Adrenal gland (tissue), 12 donors: Measurements from ENCODE around the gene BTBD9. TPM values are rescaled to one million over a fixed set of nuclear protein-coding genes. Genes with fewer than 3 reads are reported as not detected.

Experiments used
- DNase-seq, 7 donors: peaks; one replicate each; pipeline ENCODE4 v3.0.0-alpha.2; 2019 to 2020
- H3K27ac ChIP-seq, 5 donors: fragments of 200-600 bp; sonication (generic) in 4 of 5; 1 replicate in 3 of 5; 2 replicates in 2 of 5; pipeline versions ENCODE4 v1.5.1 to v1.8.0; 2016 to 2020; ENCODE audit warnings: mild to moderate bottlenecking in 1 of 5
- H3K27me3 ChIP-seq: fragments of 200-600 bp; 2 replicates; pipeline ENCODE4 v1.8.0; 2021
- H3K36me3 ChIP-seq, 2 donors: fragments of 200-600 bp; replicated peaks in 1 of 2; 1 replicate in 1 of 2; 2 replicates in 1 of 2; pipeline versions ENCODE4 v1.5.1 to v1.8.0; 2018 to 2022
- H3K4me1 ChIP-seq, 2 donors: fragments of 200-600 bp; replicated peaks in 1 of 2; 1 replicate in 1 of 2; 2 replicates in 1 of 2; pipeline versions ENCODE4 v1.5.1 to v1.8.0; 2018 to 2021
- H3K4me3 ChIP-seq, 4 donors: fragments of 200-600 bp; sonication (generic) in 3 of 4; one replicate each; pipeline ENCODE4 v1.5.1; 2016 to 2018
- H3K9me3 ChIP-seq, 3 donors: fragments of 200-600 bp; sonication (generic) in 1 of 3; replicated peaks in 1 of 3; 1 replicate in 2 of 3; 2 replicates in 1 of 3; pipeline versions ENCODE4 v1.5.1 to v1.8.0; 2016 to 2021
- CTCF ChIP-seq, 6 experiments: fragments of 450-650 bp in 4 of 6; fragments of 200-600 bp in 2 of 6; sonication (generic) in 1 of 6; IDR thresholded peaks; 1 replicate in 5 of 6; 2 replicates in 1 of 6; pipeline versions ENCODE4 v1.5.1 to v1.8.0; 2016 to 2021; ENCODE audit warnings: antibody characterized with exemption in 6 of 6, mild to moderate bottlenecking in 2 of 6, moderate library complexity in 1 of 6
- POLR2A ChIP-seq, 2 donors: fragments of 450-650 bp; IDR thresholded peaks; one replicate each; pipeline ENCODE4 v1.6.1; 2017; ENCODE audit warnings: antibody characterized with exemption in 2 of 2, mild to moderate bottlenecking in 2 of 2, moderate library complexity in 1 of 2
- WGBS, 4 donors: extraction: QIAGEN DNeasy Blood & Tissue Kit in 2 of 4; methylation state at CpG; one replicate each; pipeline versions ENCODE4 v1.1.5 to v1.1.7; 2013 to 2017; 5-methylcytosine and 5-hydroxymethylcytosine counted together
- intact Hi-C, 2 donors: fragments of 100-400 bp; cut with DNase I; formaldehyde crosslinking; loops; one replicate each; pipeline versions ENCODE4 v1.14.1 to v1.15.0; 2022 to 2023
- polyA plus RNA-seq, 3 donors: library from polyadenylated mRNA; stranded (reverse); fragments of 200-250 nt in 2 of 3; fragments of 350-450 nt in 1 of 3; fragmentation: Illumina TruSeq in 1 of 3; extraction: RNeasy Lipid Tissue Mini Kit (QIAGEN cat#74804) in 1 of 3; gene quantifications; one replicate each; pipeline ENCODE4 v1.2.3, GENCODE V29; 2013 to 2014
- total RNA-seq, 9 donors: library from RNA; depleted of rRNA in 4 of 9; stranded (reverse); fragments of >200 nt in 4 of 9; fragments of 120-200 nt in 1 of 9; fragmentation: NEBNext Ultra II Directional in 1 of 9; extraction: Animal tissue kit (Norgen Biotek cat#: 25700) in 1 of 9; gene quantifications; one replicate each; pipeline versions ENCODE4 v1.1.0 to v1.2.4, GENCODE V29; 2013 to 2023
- donor health status: healthy with polysubstance abuse.
- donor health status: Bipolar disorder and iron deficiency.
- donor health status: DM: yes; HTN: yes; CAD: no.
- donor health status: DM: no; HTN: no; CAD: no.
- donor health status: DM: no; HTN: no; CAD: no.
- donor health status: DM: yes; HTN: yes; CAD: no.

BTBD9 gene
- total and polyA plus RNA-seq, 12 donors = 2.4 to 29.6 (median 18.1) TPM

- no peak overlapping the region for H3K27ac ChIP-seq
- TF ChIP-seq CTCF (IDR thresholded peaks at IDR 0.05) (no peak), POLR2A (IDR thresholded peaks at IDR 0.05) (no peak)
- DNase-seq = no peak
- H3K4me1 ChIP-seq = peaks cover 0 to 8% of the 10 kb centered on the region in 2 donors
- WGBS, 4 donors = 88 to 100% (median 89%) methylated on average over 1 of the region's 1 CpG
- no peak overlapping the region for H3K4me3 ChIP-seq
- intact Hi-C loops = no loop called here
- H3K27me3 ChIP-seq = no peaks in the 10 kb centered on the region
- H3K36me3 ChIP-seq = no peaks in the 10 kb centered on the region
- no peaks in the 10 kb centered on the region for H3K9me3 ChIP-seq
These were observed 27.4 kb downstream of the BTBD9 start for GRCh38 chr6:38612143-38612965.

- intact Hi-C loops = no loop called here
- DNase-seq = no peak
- no peaks in the 10 kb centered on the region for H3K27me3 ChIP-seq
- WGBS, 4 donors = 51 to 66% (median 60%) methylated on average over 6 of the region's 6 CpGs
- H3K4me3 ChIP-seq = no peak overlapping the region
- H3K9me3 ChIP-seq = no peaks in the 10 kb centered on the region
- no peaks in the 10 kb centered on the region for H3K36me3 ChIP-seq
- TF ChIP-seq POLR2A (IDR thresholded peaks at IDR 0.05) = no peak
- no peak for TF ChIP-seq CTCF (IDR thresholded peaks at IDR 0.05)
- H3K27ac ChIP-seq = peak overlapping the region in 2 of 5 donors; percentile 15 to 31
- peaks cover 0 to 8% of the 10 kb centered on the region in 2 donors for H3K4me1 ChIP-seq
These were observed 29.6 kb downstream of the BTBD9 start for GRCh38 chr6:38610050-38610625.

GRCh38 chr6:38604700-38605099 is 35.0 kb downstream of the BTBD9 start:
- no peak overlapping the region for H3K4me3 ChIP-seq
- no peak for DNase-seq
- H3K27me3 ChIP-seq = no peaks in the 10 kb centered on the region
- H3K9me3 ChIP-seq = no peaks in the 10 kb centered on the region
- no peak overlapping the region for H3K27ac ChIP-seq
- intact Hi-C loops = no loop called here
- H3K36me3 ChIP-seq = no peaks in the 10 kb centered on the region
- 81 to 90% (median 83%) methylated on average over 2 of the region's 2 CpGs for WGBS, 4 donors
- TF ChIP-seq POLR2A (IDR thresholded peaks at IDR 0.05) (no peak), CTCF (IDR thresholded peaks at IDR 0.05) (no peak)
- H3K4me1 ChIP-seq = peaks cover 0 to under 1% of the 10 kb centered on the region in 2 donors

- TF ChIP-seq POLR2A (IDR thresholded peaks at IDR 0.05) = no peak
- TF ChIP-seq CTCF (IDR thresholded peaks at IDR 0.05) = no peak
- WGBS, 4 donors = 58 to 74% (median 65%) methylated on average over 3 of the region's 3 CpGs
- intact Hi-C loops = no loop called here
These were observed 35.8 kb downstream of the BTBD9 start for GRCh38 chr6:38603966-38604365.

More at GRCh38 chr6:38603966-38604365, 35.8 kb downstream of the BTBD9 start:
- no peaks in the 10 kb centered on the region for H3K27me3 ChIP-seq
- H3K4me1 ChIP-seq = no peaks in the 10 kb centered on the region
- no peaks in the 10 kb centered on the region for H3K9me3 ChIP-seq
- no peak overlapping the region for H3K27ac ChIP-seq
- H3K4me3 ChIP-seq = no peak overlapping the region
- no peak for DNase-seq
- no peaks in the 10 kb centered on the region for H3K36me3 ChIP-seq
